ENCODE data around the gene HAVCR1.

DNA sequence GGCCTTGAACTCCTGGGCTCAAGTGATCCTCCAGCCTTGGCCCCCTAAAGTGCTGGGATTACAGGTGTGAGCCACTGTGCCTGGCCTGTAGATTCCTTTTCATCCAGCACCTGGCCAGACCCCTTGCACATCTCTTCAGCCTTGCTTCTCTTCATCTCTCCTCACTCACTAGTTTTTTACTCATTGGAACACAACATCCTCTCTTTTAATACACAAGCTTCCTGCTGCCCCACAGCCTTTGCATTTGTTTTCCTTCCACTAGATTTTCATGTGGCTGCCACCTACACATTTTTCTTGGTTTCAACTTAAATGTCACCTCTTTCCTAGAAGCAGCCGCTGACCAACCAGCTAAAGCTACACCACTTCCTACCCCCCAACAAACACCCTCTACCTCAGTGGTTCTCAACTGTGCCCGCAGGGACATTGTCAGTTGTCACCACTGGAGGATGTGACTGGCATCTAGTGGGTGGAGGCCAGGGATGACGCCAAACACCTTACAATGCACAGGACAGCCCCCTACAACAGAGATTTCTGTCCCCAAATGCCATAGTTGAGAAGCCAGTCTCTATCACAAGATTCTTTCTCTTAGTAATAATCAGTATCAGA is 33.7 kb downstream of the HAVCR1 start:
- TF ChIP-seq POLR2A (IDR thresholded peaks at IDR 0.05; ENCODE audit: insufficient read depth in 1 of 2, low read depth in 2 of 2, low read length in 2 of 2) = no peak
- no peak for TF ChIP-seq IKZF4 (CRISPR knock-in tag; IDR thresholded peaks at IDR 0.05; ENCODE audit: borderline replicate concordance, low read depth, not compliant biosample characterization)
- TF ChIP-seq, protein P1, sequence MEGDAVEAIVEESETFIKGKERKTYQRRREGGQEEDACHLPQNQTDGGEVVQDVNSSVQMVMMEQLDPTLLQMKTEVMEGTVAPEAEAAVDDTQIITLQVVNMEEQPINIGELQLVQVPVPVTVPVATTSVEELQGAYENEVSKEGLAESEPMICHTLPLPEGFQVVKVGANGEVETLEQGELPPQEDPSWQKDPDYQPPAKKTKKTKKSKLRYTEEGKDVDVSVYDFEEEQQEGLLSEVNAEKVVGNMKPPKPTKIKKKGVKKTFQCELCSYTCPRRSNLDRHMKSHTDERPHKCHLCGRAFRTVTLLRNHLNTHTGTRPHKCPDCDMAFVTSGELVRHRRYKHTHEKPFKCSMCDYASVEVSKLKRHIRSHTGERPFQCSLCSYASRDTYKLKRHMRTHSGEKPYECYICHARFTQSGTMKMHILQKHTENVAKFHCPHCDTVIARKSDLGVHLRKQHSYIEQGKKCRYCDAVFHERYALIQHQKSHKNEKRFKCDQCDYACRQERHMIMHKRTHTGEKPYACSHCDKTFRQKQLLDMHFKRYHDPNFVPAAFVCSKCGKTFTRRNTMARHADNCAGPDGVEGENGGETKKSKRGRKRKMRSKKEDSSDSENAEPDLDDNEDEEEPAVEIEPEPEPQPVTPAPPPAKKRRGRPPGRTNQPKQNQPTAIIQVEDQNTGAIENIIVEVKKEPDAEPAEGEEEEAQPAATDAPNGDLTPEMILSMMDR (CRISPR knock-in tag; IDR thresholded peaks at IDR 0.05) = no peak
- no peak for TF ChIP-seq DNMT3B (CRISPR knock-in tag; conservative IDR thresholded peaks at IDR 0.05)
- TF ChIP-seq, protein P2, sequence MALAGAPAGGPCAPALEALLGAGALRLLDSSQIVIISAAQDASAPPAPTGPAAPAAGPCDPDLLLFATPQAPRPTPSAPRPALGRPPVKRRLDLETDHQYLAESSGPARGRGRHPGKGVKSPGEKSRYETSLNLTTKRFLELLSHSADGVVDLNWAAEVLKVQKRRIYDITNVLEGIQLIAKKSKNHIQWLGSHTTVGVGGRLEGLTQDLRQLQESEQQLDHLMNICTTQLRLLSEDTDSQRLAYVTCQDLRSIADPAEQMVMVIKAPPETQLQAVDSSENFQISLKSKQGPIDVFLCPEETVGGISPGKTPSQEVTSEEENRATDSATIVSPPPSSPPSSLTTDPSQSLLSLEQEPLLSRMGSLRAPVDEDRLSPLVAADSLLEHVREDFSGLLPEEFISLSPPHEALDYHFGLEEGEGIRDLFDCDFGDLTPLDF (CRISPR knock-in tag; IDR thresholded peaks at IDR 0.05) = no peak
- TF ChIP-seq SP1 (IDR thresholded peaks at IDR 0.05) = no peak
- no peak for TF ChIP-seq SP1 (CRISPR knock-in tag; IDR thresholded peaks at IDR 0.05)
- TF ChIP-seq ZNF768 (CRISPR knock-in tag; IDR thresholded peaks at IDR 0.05) = no peak
- TF ChIP-seq SUZ12 (IDR thresholded peaks at IDR 0.05; ENCODE audit: low read depth, low read length) = no peak
- TF ChIP-seq KLF6 (CRISPR knock-in tag; IDR thresholded peaks at IDR 0.05) = no peak
